Measurements from ENCODE around the gene GPC6.

Gene GPC6

DNA sequence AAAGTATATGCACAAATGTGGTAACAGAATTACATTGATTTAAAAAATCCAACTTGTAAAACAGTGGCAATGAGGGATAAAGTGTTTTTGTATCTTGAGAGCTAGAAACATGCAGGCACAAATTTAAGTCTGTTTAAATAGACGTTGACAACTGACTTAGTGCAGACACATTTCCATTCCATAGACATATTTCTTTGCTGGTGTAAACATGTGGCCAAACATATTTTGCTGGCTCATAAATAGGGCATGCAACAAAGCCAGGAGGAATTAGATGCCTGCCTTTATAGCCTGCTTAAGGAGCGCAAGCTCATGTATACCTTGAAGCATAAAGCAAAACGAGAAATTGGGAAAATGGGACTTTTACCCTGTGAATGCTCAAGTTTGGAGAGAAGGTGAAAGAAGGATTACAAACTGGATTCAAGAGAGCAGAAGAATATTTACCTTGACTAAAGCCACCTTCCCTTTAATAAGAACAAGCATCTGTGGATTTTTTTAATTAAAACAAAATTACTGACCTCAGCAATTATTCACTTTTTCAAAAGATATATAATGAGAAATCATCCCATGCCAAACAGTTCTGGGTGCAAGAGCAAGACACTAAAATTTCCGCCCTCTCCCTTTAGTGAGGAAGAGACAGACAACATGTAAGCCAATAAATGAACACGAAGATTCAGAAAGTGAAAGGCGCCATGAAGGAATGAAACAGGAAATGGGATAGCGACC is 1181.9 kb downstream of the GPC6 start:
- DNase-seq (ENCODE audit: low read depth in 2 of 2): no peak

DNA sequence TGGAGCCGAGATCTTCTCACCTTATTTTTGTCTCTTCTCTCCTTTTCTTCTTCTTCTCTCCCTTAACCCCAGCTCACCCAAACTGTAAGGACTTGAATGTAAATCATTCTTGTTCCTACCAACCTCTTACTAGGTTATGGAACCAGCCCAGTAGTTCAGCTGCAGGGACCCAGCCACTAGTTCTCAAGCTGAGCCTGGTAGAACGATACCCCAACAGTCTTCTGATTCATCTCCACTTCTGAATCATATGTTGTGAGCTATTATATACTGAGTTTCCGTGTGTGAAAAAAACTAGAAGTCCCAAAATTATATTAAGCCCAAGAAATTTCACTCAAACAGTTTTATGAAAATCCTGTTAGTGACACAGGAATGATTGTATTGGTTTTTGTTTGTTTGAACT is 1185.1 kb downstream of the GPC6 start:
- DNase-seq (ENCODE audit: low read depth in 2 of 2): no peak

DNA sequence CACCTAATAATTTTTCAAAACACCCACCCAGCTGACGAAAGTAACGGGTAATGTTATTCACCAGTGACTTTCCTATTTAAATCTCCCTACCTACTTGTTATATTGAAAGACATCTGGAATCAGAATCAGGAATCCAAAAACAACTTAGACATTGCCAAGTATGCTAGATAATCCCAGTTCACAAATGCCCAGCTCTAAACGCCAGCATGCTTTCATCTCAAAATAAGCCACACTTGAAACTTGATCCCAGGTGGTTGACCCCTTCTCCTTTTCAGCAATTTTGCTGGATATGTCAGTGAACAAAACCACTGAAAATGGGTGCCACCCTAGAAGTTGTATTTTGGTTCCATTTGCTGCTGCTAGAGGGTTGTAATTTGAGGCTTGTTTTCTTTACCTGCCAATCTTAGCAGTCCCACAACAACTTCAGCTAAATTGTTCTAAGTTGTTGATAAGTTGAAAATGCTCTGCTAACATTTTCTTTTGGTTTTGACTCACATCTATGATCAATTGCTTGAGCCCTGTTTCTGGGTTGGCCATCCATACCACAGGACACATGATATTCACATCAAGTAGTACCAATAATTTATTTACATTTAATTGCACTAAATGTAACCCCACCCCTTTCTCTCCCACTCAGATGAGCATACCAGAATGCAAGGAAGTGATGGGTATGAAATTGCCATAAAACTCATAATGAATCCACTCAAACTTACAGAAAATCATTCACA is 1186.4 kb downstream of the GPC6 start:
- DNase-seq (ENCODE audit: low read depth in 2 of 2): no peak

GRCh38 chr13:94413598-94413944 is 1187.0 kb downstream of the GPC6 start:
- DNase-seq (ENCODE audit: low read depth in 2 of 2): no peak

DNA sequence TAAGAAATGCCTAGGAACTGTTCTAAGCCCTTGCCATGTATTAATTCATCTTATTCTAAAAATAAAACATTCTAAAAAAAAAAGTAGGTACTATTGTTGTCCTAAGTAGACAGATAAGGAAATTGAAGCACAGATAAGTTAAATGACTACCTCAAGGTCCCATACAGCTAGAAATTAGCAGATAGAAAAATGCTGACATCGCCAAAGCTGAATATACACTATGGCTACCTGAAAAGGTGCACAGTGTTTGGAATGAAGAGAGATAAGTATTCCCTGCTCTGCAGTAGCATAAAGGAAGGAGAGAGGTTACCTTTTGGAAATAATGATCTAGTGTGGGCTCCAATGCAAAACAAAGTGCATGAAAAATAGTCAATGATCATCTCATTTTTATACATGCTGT is 1187.5 kb downstream of the GPC6 start:
- no peak for DNase-seq (ENCODE audit: low read depth in 2 of 2)

GRCh38 chr13:94414708-94415107 is 1188.1 kb downstream of the GPC6 start:
- DNase-seq (ENCODE audit: low read depth in 2 of 2): no peak

- no peak for DNase-seq (ENCODE audit: low read depth in 2 of 2)
These were observed 1189.1 kb downstream of the GPC6 start for GRCh38 chr13:94415500-94416237.

DNA sequence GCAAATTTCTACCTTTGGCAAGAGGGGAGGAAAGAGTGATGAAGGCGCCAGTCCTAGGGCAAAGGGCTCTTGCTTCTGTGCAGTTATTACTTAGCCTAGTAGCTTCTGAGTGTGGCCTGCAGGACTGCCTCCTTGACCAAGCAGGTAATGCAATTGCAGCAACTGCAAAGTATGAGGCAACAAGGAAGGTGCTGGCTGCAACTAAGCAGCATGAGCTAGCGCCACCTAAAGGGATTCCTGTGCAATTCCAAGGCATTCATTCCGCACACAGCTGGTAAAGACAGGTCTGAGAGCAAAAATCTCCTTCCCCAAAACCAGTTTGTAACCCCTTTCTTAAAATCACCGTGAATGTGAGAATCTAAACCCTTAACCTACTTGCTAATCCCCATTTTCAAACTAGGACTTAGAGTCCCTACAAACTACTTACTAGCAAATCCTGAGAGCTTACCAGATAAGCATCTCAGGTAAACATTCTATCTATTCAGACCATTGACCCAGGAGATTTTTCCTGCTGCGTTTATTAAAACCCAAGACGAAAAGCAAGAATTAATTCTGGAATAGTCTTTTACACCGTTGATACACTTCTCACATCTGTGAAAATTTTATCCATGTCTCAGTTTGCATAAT is 1190.0 kb downstream of the GPC6 start:
- DNase-seq (ENCODE audit: low read depth in 2 of 2): no peak

GRCh38 chr13:94417294-94417693 is 1190.7 kb downstream of the GPC6 start:
- no peak for DNase-seq (ENCODE audit: low read depth in 2 of 2)

DNA sequence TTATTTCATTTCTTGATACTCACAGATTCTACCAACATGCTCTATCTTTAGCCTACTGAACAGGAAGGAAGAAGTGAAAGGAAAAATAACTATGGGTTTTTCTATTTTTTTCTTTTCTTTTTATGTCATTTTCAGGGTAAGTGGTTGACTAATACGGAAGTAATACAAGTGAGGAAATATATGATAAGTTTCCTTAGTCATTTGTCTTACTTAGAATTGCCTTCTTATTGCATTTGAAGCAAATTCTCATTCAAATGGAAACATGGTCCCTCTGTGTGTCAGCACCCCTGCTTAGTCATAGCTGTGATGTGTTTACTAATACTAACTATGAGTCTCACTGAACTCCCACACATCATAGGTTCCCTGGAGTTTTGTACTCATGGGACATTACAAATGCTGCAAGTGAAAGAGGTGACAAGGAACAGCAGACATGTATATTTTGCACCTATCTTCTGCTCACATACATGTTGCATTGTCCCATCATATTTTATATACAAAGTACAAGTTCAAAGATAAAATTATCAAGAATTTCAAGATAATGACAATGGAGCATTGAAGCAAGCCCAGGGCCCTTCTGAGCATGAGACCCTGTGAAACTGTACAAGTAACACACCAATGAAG is 1192.8 kb downstream of the GPC6 start:
- no peak for DNase-seq (ENCODE audit: low read depth in 2 of 2)

DNA sequence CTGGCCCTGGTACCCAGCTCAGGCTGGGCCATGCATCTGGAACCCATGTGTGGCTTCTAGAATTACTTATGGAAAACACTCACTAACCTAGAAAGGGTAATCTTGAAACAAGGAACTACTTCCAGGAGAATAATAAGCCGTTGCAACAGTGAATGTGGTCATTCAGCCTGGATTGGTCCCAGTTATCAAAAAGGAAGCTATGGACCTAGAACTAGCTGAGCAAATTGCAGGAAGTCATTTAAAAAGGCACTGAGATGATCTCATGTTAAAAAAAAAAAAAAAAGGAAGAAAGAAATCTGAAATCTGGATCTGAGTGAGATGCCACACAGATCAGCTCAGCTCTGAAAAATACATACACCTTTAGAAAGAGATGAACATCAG is 1193.3 kb downstream of the GPC6 start:
- DNase-seq (ENCODE audit: low read depth in 2 of 2): no peak

- no peak for DNase-seq (ENCODE audit: low read depth in 2 of 2)
These were observed 1200.8 kb downstream of the GPC6 start for GRCh38 chr13:94427313-94427953.

GRCh38 chr13:94431574-94431973 is 1205.0 kb downstream of the GPC6 start:
- no peak for DNase-seq (ENCODE audit: low read depth in 2 of 2)

- no peak for DNase-seq (ENCODE audit: low read depth in 2 of 2)
These were observed 1205.4 kb downstream of the GPC6 start for GRCh38 chr13:94431987-94432386.

DNA sequence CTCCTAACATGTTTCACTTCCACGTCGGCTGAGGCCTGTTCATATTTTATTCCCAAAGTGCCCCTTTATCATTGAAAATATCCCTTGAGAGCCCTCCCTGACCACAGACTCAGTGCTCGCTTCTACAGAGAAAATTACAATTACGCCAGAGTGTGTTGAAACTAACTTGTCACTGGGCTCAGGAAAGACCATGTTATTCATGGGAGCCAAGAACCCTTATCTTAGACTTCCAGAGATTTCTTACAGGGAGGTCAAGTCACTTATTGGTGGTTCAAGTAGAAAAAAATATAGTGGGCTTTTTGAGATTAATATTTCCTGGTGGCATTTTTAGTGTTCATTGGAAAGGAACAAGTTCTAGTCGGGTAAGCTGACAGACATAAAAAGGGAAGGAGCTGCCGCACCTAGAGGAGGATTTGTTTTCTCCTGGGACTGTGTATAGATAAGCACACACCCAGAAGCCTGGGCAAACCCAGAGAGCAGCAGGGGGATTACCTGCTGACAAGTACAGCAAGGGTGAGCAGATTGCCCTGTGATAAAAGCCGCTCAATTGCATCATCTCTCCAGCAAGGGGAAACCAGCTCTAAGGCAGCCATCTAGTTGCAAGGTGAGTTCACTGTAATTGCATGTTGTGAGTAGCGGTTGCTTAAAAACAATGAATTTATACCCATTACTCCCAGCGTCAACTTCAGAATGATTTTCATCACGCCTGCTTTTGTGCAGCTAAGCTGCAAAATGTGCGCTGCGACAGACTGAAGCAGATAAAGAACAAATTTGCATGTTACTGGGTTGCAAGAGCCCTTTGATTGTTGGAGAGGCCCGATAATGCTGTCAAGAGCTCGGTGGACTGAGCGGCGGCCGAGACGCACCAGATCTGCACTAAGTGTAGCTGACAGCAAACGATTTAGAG is 1206.7 kb downstream of the GPC6 start:
- DNase-seq (ENCODE audit: low read depth in 2 of 2): no peak

DNA sequence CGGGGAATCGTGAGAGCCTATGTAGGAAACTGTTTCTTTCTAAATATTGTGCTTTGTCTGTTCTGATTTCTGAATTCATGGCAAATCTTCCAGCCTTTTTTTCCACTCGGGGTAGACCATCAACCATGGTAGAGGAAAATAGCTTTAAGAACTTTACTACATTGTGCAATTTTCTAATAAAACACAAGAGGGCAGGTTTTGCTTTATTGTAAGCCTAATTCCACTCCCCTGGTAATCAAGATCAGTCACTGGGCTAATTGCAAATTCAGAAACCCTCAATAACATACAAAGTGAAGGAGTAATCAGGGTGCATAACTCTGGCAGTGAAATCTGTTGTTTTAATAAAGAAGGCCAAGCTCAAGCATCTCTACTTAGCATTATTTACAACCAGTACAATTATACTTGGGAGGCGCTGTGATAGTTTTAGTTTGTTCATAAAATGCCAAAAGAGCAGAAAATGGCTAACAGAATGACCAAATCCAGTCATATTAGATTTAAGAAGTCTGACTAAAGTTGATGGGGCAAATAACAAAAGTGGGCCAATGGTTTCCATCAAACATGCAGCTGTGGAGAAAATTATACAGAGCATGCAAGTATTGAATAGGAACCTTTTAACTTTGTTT is 1209.1 kb downstream of the GPC6 start:
- DNase-seq (ENCODE audit: low read depth in 2 of 2): no peak

- no peak for DNase-seq (ENCODE audit: low read depth in 2 of 2)
These were observed 1218.2 kb downstream of the GPC6 start for GRCh38 chr13:94444826-94445225.

GRCh38 chr13:94454334-94454733 is 1227.7 kb downstream of the GPC6 start:
- DNase-seq (ENCODE audit: low read depth in 2 of 2): no peak

DNA sequence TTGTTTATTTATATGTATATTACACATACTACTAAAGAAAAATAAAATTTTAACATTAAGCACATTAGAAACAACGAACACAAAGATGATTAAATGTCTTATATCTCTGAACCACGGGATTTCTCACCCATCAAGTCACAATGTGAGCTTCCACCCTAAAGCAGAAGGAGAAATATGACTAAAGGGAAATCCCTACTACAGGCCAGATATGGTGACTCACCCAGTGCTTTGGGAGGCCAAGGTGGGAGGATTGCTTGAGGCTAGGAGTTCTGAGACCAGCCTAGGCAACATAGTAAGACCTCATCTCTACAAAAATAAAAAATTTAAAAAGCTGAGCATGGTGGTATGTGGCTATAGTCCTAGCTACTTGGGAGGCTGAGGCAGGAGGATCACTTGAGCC is 1228.3 kb downstream of the GPC6 start:
- no peak for DNase-seq (ENCODE audit: low read depth in 2 of 2)

DNA sequence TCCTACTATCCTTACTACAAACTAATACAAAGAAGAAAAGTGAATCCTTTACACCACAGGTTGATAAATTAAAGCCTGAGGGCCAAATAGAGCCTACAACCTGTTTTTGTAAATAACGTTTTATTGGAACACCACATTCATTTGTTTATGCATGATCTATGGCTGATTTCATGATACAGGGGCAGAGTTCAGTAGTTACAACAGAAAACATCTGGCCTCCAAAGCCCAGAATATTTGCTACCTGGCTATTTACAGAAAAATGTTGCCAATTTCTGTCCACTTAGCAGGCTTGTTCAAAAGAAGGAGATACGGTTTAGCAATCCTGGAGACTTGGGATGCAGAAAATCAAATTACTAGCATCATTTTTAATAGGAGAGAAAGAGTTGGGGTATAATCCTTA is 1228.8 kb downstream of the GPC6 start:
- DNase-seq (ENCODE audit: low read depth in 2 of 2): no peak
